NCI-H1092 (cell line): Measurements from ENCODE around the gene KCND2.

Experiments
- DNase-seq: peaks from one replicate; lab custom pipeline; 2025; lab: John Stamatoyannopoulos, UW

KCND2 gene

GRCh38 chr7:120703585-120704240 is 430.7 kb downstream of the KCND2 start:
- peak; percentile 45 for DNase-seq

DNA sequence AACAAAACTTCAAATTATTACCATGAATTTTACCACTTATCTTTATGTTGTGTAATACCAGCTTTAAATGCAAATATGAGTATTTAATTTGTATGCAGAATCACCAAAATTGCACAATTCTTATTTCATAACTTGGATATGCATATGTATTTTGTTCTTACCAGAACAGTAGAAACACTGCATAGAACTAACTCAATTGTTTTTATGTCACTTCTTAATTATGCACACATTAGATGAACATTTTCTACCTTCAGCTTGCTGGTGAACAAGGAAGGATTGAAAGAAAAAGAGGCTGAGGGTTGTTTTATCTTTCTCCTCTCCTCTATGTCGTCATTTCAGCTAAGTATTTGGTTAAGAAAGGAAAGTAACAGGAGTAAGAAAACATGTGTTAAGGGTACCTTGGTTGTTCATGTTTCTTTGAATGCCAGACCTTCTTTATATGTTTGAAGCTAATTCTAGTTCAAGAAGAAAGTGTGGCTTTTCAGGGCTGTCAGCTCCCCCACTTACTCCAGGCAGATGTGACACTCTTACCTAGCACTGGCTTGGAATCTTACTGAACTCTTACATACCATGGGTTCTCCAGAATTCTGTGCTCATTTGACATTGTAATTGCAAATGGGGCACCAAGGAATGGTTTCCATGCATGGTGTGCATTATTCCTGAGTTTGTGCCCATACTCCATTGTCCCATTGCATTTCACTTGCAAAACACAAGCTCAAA is 436.4 kb downstream of the KCND2 start:
- DNase-seq, result no peak

DNA sequence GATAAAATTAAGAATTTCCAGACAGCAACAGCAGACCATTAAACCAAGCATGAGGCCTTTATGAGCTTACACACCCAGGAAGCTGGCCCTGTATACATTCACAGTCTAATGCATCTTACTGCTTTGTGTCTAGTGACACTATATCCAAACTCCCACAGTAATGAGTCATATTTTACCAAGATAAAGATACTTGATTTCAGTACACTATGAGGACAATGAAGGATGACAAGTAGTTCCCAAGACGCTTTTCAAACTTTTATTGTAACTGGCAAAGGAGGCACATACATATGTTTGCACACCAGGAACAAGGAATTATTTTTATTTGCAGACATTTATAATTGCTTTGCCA is 437.0 kb downstream of the KCND2 start:
- DNase-seq, result no peak

DNA sequence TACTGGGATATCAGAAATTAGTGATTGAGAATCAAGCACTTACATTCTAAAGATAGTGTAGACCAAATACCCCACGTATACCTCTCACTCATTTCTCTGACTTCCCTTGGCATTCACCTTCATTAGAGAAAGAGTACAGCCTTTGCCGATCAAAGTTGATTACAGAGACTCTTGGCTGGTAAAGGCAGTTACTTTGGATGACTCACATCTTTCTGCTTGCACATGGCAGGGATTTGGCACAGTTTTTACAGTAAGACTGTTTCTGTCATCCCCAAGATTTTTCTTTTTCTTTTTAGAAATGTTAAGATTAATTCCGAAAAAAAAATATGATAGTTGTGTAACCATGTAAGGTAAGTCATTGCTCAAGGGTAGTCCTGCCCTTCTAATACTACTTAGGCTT is 442.0 kb downstream of the KCND2 start:
- no peak for DNase-seq

- no peak for DNase-seq
Observed at GRCh38 chr7:120716307-120716706, 443.3 kb downstream of the KCND2 start.

DNA sequence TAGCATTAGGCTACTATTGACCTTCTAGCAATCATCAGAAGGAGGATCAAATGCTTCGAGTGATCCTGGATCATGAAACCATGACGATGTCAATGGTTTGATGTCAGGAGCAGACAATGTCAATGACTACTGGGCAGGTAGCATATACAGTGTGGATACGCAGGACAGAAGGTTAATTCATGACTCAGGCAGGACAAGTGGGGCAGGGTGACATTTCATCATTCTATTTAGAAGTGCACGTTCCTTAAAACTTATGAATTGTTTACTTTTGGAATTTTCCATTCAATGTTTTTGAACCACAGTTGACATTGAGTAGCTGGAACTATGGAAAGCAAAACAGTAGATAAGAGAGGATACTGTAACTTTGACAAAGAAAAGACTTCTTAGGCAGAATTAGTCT is 444.2 kb downstream of the KCND2 start:
- DNase-seq, result no peak

DNA sequence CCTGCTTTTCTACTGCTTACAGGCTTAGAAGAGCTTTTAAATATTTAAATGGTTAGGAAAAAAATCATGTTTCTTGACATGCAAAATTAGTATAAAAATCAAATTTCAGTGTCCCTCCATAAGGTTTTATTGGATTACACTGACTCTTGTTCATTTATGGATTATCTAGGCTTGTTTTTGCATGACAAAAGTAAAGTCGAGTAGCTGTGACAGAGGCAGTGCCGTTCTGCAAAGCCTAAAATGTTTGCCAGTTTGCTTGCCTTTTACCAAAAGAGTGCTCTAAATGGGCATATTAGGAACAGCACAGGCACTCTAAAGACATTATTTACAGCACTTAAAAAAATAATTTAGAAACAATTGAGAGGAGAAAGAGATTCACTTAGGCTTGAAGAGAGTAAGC is 445.4 kb downstream of the KCND2 start:
- no peak for DNase-seq

DNA sequence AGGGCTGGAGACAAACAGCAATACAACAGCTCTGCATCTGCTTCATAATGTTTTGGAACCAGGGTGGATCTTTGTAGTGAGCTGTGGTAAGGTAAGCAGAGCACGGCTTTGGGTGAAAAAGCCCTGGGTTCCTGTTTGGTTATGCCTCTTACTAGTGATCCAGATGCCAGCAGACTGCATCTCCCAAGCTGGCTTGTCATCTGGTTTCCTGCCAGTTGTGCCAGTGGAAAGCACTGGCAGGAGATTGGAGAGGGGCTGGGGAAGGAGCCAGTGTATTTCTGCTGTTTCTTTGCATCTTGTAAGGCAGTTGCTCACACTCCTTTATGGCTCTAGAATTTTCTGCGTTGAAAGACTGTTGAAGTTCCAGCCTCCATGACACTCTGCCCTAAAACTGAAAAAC is 447.3 kb downstream of the KCND2 start:
- DNase-seq, result no peak

DNA sequence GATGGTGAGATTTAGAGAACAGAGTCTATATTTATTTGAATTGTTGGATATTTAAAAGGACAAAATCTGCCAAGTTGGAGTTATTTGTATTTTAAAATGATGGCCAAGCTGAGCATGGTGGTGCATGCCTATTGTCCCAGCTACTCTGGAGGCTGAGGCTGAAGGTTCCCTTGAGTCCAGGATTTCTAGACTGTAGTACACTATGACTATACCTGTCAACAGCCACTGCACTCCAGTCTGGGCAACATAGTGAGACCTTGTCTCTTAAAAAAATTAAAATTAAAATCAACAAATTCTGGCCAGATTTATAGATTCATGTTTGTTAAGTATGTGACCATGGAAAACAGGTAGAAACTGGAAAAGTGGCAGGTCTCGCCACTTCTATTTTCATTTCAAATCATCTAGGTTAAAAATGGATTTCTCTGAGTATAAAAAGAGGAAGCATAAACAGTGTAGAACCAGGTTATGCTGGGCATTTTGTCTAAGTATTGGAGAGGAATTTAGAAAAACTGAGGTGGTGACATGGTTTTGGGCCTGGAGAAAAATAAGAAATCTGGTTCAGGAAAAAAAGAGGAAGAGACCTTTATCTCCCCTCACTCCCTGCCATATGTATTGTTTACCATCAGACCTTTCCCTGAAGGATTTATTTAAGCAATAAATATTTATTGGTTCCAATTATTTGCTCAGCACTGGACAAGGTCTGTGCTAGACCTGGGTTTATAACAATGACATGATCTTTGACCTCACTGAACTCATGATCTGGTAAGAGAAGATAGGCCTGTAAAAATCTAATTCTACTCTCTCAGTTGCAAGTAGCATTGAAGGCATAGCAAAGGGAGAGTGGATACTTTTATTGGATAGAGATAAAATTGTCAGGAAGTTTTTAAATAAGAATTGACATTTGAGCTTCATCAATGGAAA is 450.8 kb downstream of the KCND2 start:
- DNase-seq, result no peak

DNA sequence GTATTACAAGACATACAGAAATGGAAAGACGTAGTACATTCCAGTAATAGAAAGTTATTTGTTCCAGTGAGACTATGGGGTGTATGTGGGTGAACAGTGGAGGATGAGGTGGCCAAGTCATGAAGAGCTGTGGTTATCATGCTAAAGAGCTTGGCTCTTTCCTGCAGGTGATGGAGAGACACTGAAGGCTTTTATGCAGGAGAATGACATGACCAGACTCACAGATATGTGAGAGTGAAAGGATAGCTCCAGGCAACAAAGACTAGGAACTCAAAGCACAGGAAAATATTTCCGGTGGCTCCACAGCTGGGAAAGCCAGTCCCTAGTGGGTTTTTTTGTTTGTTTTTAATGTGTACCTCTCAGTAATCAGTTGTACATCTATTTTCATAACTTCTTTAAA is 451.5 kb downstream of the KCND2 start:
- no peak for DNase-seq

DNA sequence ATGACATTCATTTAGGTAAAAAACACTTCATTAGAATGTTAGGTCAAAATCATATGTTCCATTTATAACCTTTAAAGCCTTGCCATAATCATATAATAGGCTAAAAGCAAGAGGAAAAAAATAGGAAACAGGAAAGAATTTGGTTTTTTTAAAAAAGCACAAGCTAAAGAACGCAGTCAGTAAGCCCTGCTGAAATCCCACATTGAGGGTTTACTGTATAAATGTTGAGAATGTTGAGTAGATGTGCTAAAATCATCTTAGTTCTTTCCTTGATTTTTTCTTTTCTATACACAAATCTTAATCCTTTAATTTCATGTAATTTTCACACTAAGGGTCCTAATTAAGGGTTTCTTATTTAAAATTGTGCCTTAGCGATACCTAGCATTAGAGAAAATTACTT is 452.0 kb downstream of the KCND2 start:
- DNase-seq, result no peak

DNA sequence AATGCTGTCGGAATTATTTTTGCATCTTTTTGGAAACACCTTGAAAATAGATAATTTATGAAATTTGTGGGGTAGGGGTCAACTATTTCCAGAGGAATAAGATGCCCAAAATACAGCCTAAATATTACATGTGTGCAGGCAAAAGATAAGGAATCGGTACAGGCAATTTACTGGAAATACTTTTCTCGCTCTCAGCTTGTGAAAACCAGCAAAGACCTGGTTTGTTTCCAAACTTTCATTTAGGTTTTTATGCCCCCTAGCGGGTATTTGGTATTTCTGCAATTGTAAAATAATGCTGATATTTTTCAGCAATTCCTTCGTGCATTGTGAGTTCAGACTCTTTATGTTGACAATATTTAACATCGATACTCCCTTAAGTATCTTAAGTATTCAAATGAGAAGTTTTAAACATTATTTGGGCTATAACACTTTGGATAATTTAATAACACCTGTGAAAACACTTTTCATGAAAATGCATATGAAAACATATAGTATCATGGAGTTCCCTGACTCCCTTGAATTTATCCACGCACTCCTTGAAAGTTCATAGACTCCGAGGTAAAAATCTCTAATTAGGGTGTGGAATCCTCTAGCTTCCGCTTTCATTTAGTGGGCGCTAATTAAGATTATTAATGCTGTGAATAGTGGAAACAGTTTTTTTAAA is 452.5 kb downstream of the KCND2 start:
- DNase-seq, result peak; percentile 54

GRCh38 chr7:120729245-120729644 is 456.3 kb downstream of the KCND2 start:
- no peak for DNase-seq

DNA sequence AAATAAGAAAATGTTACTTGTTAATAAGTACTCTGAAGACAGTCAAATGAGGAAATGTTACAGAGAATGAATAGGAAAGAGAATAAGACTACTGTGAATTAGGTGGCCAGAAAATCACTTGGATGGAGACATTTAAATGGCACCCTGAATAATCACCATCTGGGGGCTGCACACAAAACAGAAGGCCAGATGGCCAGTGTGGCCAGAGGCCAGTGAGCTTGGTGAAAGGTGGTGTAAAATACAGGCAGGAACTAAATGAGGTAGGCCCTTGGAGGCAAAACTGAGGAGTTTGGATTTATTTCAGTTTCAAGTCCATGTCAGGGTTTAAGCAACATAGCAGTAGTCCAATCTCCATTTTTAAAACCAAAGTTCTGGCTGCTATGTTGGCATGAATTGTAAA is 458.3 kb downstream of the KCND2 start:
- no peak for DNase-seq

DNA sequence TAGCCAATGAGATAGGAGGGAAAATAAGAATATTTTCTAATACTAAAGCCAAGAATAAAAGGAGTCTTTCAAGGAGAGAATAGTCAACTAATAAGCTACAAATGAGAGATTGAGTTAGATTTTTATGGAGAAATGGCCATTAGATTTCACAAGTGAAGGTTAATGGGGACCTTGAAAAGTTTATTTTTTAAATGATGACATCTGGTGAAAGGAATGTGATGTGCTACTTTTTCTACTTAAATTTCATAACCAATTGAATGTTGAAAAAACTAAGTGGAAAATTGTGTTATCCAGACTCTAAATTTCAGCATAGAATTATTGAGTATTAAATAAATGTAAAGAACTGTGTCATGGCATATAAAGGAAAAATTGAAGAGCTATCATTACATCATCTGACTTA is 459.3 kb downstream of the KCND2 start:
- DNase-seq, result no peak

- DNase-seq, result no peak
Observed at GRCh38 chr7:120733143-120733542, 460.2 kb downstream of the KCND2 start.

- no peak for DNase-seq
Observed at GRCh38 chr7:120733835-120734234, 460.9 kb downstream of the KCND2 start.

DNA sequence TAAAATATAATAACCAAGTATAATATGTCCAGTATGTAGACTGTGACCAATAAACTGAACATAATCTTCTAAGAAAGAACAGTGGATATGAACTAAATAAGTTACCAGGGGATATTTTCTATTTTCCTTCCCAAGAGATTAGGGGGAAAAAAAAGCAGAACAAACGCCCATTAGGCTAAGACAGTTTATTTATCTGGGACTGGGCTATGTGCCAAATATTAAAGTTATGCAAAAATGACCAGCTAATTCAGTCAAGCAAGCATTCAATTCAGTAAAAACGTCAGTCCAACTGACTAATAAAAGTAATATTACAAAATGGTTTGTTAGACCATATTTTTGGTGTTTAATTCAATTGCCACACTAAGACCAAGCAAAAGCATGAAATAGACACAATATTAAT is 462.8 kb downstream of the KCND2 start:
- DNase-seq, result no peak

DNA sequence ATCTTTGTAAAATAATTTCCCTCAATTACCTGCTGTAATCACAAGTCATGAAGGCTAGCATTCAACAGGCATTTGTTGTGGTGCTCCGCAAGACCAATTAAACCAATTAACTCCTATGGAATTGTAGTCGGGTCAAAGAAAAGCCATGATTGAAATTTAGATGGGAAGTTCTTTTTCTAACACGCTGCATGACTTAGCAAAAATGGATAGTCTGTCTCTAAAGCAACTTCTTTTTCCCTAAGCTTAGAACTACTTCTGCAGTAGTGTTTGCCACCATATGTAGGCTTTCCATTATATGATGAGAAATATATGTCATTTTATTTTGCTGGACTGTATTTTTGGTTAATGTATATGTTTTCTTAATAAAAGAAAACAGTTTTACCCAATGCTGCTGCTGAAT is 465.8 kb downstream of the KCND2 start:
- no peak for DNase-seq

GRCh38 chr7:120740348-120740747 is 467.4 kb downstream of the KCND2 start:
- DNase-seq, result no peak

DNA sequence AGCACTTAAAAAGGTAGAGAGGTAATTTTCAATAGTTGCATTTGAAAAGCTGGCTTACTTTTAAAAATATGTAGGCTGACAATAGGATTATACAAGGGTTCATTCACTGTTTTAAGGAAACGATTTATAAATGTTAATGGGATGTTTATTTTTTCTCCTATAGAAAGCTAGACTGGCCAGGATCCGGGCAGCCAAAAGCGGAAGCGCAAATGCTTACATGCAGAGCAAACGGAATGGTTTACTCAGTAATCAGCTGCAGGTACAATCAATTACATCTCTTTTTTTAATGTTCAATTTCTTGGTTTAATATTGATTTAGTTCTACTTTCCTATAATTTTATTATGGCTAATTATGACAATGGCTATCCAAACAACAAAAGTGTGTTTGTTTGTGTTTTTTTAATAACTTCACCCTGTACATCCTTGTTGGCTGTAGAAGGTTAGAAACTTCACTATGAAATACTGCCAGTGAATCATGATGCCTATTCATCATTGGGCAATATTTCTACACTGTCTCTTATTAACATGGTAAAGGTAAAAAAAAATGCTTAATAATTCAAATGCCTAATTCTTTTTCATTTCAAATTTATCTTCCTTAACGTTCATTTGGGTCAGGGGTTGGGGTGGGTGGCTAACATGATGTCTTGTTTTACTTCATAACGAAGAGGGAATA is 468.5 kb downstream of the KCND2 start:
- peak; percentile 63 for DNase-seq

DNA sequence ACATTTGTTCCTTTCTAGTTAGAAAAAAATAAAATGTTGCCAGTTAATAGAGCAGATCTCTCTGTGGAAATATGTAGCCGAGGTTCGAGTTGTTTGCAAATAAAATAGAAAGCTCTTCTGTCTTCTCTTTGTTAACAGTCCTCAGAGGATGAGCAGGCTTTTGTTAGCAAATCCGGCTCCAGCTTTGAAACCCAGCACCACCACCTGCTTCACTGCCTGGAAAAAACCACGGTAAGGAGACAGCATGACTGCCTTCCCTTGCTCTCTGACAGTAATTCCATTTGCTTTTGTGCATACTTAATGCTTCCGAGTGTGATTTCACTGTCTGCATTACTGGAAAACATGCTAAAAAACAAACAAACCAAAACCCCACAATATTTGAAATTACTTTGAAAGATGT is 469.4 kb downstream of the KCND2 start:
- peak; percentile 93 for DNase-seq
